ENCODE results near the gene AKAP7. TPM values are rescaled to one million over a fixed set of nuclear protein-coding genes. Genes with fewer than 3 reads are reported as not detected.
"Not testable (repeated sequence)": the region's sequence is repeated elsewhere in the genome, so short reads cannot be mapped to it uniquely, and the experiment has no call there.

AKAP7 gene
- polyA plus RNA-seq, 6 donors from 2014 or later, result 6.9 to 33.8 (median 10.5) TPM

DNA sequence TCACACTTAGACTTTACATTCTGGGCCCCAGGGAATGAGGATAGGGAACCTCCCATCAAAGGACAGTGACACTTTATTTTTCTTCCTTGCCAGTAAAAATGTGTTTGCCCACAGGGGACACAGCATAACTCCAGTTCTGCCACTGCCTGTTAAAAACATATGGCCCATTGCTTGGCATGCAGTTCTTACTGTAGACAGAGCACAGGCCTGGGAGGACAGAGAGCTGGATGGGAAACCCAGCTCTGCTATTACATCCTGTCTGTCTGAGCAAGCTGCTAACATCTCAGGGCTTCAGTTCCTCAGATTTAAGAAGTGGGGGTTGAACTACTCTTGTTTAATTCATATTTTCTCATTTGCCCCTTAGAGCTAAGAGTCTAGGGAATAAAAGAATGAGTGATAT is 120.2 kb downstream of the AKAP7 start:
- H3K4me1 Mint-ChIP-seq, result peaks cover 12 to 26% (median 20%) of the 10 kb centered on the region in 3 donors
- no peak overlapping the region for H3K4me3 Mint-ChIP-seq
- H3K27me3 Mint-ChIP-seq, result no peaks in the 10 kb centered on the region
- peaks cover 0 to 14% (median 2%) of the 10 kb centered on the region in 7 donors for H3K9me3 Mint-ChIP-seq
- ATAC-seq (ENCODE audit: low read depth in 2 of 2) (no peak), DNase-seq (no peak)
- H3K36me3 Mint-ChIP-seq, result peaks cover 0 to 26% of the 10 kb centered on the region in 2 donors
- H3K27ac Mint-ChIP-seq, result peak overlapping the region in 2 of 6 donors; percentile 59 to 65

DNA sequence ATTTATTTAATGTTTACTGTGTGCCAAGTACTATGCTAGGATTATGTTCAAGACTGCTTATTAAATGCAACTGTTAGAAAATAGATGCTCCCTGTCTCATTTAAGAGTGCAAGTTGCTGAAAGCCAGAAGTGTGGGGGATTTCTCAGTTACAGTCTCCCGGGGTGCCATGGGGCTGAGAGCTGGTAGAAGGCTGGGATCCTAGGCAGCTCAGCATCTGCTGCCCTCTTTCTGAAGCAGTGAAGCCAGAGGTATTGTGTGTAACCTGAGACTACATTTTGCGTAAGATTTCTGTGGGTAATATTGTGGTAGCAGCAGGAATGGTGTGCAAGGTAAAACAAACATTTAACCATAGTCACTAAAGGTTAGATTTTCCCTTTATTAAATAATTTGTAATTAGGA is 120.6 kb downstream of the AKAP7 start:
- Mint-ChIP-seq H3K27me3 (no peaks in the 10 kb centered on the region), H3K36me3 (peaks cover 0 to 26% of the 10 kb centered on the region in 2 donors), H3K4me3 (no peak overlapping the region), H3K9me3 (peaks cover 0 to 18% (median 3%) of the 10 kb centered on the region in 7 donors), H3K27ac (peak overlapping the region in 1 of 6 donors; percentile 40), H3K4me1 (peaks cover 7 to 22% (median 15%) of the 10 kb centered on the region in 3 donors)
- ATAC-seq (ENCODE audit: low read depth in 2 of 2) (no peak), DNase-seq (no peak)

DNA sequence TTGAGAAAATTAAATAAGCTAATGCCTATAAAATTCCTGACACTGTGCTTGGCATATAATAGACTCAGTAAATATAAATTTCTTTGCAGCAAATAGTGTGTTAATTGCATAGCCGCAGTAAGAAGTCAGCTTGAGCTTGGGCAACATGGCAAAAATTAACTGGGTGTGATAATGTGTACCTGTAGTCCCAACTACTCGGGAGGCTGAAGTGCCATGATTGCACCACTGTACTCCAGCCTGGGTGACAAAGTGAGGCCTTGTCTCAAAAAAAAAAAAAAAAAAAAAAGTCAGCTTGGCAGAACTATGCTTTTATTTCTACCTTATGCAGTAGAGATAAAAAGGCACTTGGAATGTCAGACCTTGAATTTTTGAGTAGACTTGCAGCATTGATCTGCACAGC is 121.8 kb downstream of the AKAP7 start:
- Mint-ChIP-seq H3K27me3 (no peaks in the 10 kb centered on the region), H3K9me3 (peaks cover 0 to 18% (median 6%) of the 10 kb centered on the region in 7 donors), H3K36me3 (peaks cover 5 to 29% of the 10 kb centered on the region in 2 donors), H3K4me3 (no peak overlapping the region), H3K4me1 (peaks cover under 1 to 15% (median 11%) of the 10 kb centered on the region in 3 donors), H3K27ac (peak overlapping the region in 1 of 6 donors; percentile 11)
- ATAC-seq (ENCODE audit: low read depth in 2 of 2) (no peak), DNase-seq (no peak)

DNA sequence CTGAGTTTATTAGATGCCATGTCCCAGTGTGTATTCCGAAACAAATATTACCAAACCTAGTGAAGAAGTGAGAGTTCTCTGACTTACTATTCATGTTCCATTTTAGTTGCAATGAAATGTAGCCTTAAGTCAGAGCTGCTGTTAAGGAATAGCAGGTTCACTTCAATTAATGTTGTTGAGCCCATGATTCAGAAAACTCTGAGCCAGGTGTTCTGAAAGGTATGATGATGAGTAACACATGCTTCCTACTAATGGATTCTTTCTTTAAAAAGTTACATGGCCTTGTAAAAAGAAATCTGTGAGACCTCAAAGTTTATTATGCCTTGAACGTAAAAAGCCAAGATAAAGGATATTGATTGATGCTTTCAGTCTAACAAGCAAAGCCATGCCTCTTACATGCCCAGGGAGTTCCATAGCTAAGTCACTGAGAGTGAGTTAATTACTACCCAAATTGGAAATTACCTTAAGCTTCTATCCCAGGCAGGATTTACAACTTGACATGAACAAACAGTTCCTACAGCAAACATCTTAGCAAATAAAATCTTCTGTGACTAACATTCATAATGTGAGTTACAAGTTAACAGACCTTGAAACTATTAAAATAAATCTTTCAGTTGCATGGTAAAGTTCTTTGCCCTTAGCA is 122.9 kb downstream of the AKAP7 start:
- ATAC-seq (ENCODE audit: low read depth in 2 of 2) (no peak), DNase-seq (no peak)
- no peaks in the 10 kb centered on the region for H3K27me3 Mint-ChIP-seq
- peaks cover 0 to 20% (median 4%) of the 10 kb centered on the region in 3 donors for H3K4me1 Mint-ChIP-seq
- H3K27ac Mint-ChIP-seq, result no peak overlapping the region
- H3K36me3 Mint-ChIP-seq, result peaks cover 5 to 21% of the 10 kb centered on the region in 2 donors
- H3K9me3 Mint-ChIP-seq, result peaks cover 0 to 18% (median 6%) of the 10 kb centered on the region in 7 donors
- H3K4me3 Mint-ChIP-seq, result no peak overlapping the region

DNA sequence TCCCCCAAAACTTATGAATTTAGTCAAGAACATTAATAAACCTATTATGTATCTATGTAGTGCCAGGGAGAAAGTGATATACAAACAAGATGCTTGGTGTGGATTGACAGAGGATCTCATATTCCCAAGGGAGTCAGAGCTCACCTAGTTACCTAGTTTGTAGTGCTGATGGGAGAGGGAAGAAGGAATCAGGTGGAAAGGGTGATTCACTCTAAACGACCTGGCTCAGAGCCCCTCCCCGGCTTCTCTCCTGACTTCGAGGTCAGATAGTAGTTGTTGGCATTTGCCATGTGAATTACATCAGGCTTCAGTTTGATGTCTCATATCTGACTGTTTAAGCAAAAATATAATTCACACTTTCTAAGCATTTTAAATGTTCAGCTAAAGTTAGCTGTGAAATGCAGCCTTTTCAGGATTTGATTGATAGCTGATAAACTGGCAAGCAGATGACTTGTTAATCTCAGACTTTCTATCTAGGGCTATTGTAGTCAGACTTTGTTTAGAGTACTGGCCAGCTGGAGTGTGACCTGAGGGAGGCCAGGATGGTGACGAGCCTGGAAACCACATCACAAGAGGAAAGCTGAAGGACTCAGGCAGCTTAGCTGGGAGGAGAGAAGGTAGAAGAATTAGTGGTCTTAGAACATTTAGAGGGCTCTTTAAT is 123.7 kb downstream of the AKAP7 start:
- Mint-ChIP-seq H3K36me3 (peaks cover 5 to 27% of the 10 kb centered on the region in 2 donors), H3K4me3 (no peak overlapping the region), H3K27ac (peak overlapping the region in 2 of 6 donors; percentile 87 to 96), H3K4me1 (peaks cover 0 to 28% (median 4%) of the 10 kb centered on the region in 3 donors), H3K9me3 (peaks cover 0 to 18% (median 6%) of the 10 kb centered on the region in 7 donors), H3K27me3 (no peaks in the 10 kb centered on the region)
- DNase-seq (no peak), ATAC-seq (ENCODE audit: low read depth in 2 of 2) (no peak)

DNA sequence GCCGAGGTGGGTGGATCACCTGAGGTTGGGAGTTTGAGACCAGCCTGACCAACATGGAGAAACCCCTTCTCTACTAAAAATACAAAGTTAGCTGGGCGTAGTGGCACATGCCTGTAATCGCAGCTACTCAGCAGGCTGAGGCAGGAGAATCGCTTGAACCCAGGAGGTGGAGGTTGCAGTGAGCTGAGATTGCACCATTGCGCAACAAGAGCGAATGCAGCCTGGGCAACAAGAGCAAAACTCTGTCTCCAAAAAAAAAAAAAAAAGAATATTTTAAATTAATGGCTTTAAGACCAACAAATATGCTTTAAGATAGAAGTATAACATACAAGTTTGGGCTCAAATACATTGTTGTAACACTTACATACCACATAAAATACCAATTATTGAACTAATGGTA is 125.7 kb downstream of the AKAP7 start:
- Mint-ChIP-seq H3K36me3 (peaks cover 13 to 27% of the 10 kb centered on the region in 2 donors), H3K9me3 (peaks cover 0 to 18% (median 8%) of the 10 kb centered on the region in 7 donors), H3K4me1 (peaks cover 0 to 30% (median 0%) of the 10 kb centered on the region in 3 donors)

DNA sequence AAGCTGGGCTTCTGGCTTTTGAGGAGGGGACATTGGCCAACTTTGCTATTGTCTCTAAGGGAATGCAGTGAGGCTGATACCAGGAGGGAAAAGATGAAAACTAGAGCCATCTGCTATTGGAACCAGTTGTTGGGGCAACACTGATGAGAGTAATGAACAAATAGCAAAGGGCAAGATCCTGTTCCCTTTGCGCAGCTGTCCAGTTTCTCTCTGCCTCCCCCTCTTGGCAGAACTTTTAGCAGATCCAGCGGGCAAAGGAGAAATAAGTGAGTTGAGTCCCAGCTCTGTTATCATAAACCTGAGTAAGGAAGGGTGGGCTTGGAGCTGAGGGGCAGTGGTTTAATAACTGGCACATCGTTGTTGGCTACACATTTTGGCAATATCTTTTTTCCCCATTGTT is 126.8 kb downstream of the AKAP7 start:
- no peak overlapping the region for H3K4me3 Mint-ChIP-seq
- peaks cover 0 to 29% (median 0%) of the 10 kb centered on the region in 3 donors for H3K4me1 Mint-ChIP-seq
- ATAC-seq (ENCODE audit: low read depth in 2 of 2) (no peak), DNase-seq (no peak)
- peaks cover 0 to 18% (median 8%) of the 10 kb centered on the region in 7 donors for H3K9me3 Mint-ChIP-seq
- no peak overlapping the region for H3K27ac Mint-ChIP-seq
- no peaks in the 10 kb centered on the region for H3K27me3 Mint-ChIP-seq
- H3K36me3 Mint-ChIP-seq, result peaks cover 16 to 27% of the 10 kb centered on the region in 2 donors

More for the DNA sequence above, 125.7 kb downstream of the AKAP7 start:
- not testable (repeated sequence) for H3K27me3 Mint-ChIP-seq; DNase-seq; H3K4me3 Mint-ChIP-seq; H3K27ac Mint-ChIP-seq; ATAC-seq (ENCODE audit: low read depth in 2 of 2)

DNA sequence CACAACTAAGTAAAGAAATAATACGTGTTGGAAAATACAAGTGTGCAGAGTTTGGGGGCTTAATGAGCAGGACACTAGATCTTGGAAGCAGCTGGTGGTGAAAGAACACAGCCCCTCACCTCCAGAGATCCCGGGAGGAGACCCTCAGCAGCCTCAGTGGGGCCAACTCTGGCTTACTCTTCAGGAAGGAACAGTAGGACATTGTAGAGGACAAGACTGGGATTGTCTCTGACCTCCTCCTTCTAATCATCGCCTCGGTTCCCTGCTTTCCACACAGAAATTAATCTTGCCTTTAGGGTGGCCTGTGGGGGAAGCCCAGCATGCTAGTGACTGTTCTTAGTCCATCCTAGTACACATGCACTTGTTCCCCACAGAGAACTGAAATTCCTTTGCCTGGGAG is 130.7 kb downstream of the AKAP7 start:
- Mint-ChIP-seq H3K36me3 (peaks cover 13 to 30% of the 10 kb centered on the region in 2 donors), H3K27me3 (no peaks in the 10 kb centered on the region), H3K27ac (peak overlapping the region in 3 of 6 donors; percentile 6 to 86 (median 65)), H3K4me1 (peaks cover 0 to 22% (median 4%) of the 10 kb centered on the region in 3 donors), H3K4me3 (no peak overlapping the region), H3K9me3 (peaks cover 0 to 13% (median 8%) of the 10 kb centered on the region in 7 donors)
- no peak for ATAC-seq (ENCODE audit: low read depth in 2 of 2)
- no peak for DNase-seq

DNA sequence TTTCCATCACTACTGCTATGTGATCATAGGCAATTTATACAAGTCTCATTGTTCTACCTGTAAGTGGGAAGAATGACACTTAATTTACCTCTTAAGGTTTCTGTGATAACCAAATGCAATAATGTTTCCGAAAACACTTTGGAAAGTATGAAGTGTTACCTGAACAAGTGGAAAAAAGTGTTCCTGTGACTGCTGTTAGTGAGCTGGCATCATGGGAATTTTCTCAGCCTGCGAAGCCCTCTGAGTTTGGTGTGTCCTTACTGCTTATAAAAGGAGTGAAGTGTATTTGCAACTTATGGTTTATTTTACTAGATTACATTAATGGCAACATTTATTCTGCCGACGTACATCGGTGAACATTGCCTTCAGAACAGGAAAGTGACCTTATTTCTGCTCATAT is 133.0 kb downstream of the AKAP7 start:
- DNase-seq (no peak), ATAC-seq (ENCODE audit: low read depth in 2 of 2) (no peak)
- H3K9me3 Mint-ChIP-seq, result peaks cover 0 to 15% (median 8%) of the 10 kb centered on the region in 7 donors
- no peak overlapping the region for H3K4me3 Mint-ChIP-seq
- peaks cover 4 to 28% of the 10 kb centered on the region in 2 donors for H3K36me3 Mint-ChIP-seq
- peaks cover 0 to 15% (median 4%) of the 10 kb centered on the region in 3 donors for H3K4me1 Mint-ChIP-seq
- H3K27me3 Mint-ChIP-seq, result no peaks in the 10 kb centered on the region
- H3K27ac Mint-ChIP-seq, result no peak overlapping the region

DNA sequence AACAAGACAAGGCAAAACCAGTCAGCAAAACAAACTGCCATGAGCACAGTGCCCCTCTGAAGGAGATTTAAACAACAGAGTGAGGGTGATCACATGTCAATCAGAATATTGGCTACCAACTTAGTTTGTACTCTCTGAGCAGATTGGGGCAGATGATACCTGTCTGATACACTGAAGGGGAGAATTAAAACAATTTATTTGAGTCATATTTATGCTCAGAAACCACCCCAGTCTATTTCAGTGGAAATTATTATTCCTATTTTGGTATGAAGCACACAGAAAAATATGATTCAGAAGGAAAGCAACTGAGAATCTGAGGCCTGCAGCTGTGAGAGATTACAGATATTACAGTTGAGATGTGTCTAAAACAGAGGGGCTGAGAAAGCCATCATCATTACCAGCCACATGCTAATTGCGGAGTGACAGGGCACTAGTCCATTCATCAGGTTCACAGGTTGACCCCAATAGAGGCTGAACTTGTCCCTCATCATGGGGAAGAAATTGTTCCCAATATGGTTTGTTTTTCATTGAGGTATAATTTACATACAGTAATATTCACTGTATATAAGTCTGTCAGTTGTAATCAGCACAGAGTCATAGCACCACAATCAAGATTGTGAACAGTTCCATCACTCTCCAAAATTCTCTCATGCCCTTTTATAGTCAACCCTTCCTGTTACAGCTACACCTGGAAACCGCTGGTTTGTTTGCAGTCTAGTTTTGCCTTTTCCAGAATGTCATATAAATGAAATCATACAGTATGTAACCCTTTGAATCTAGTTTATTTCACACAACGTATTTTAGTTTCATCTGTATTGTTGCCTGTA is 134.5 kb downstream of the AKAP7 start:
- H3K9me3 Mint-ChIP-seq, result peaks cover 0 to 15% (median 8%) of the 10 kb centered on the region in 7 donors
- DNase-seq (no peak), ATAC-seq (ENCODE audit: low read depth in 2 of 2) (no peak)
- no peak overlapping the region for H3K27ac Mint-ChIP-seq
- no peaks in the 10 kb centered on the region for H3K27me3 Mint-ChIP-seq
- peaks cover 8 to 32% of the 10 kb centered on the region in 2 donors for H3K36me3 Mint-ChIP-seq
- peaks cover 0 to 10% (median under 1%) of the 10 kb centered on the region in 3 donors for H3K4me1 Mint-ChIP-seq
- H3K4me3 Mint-ChIP-seq, result no peak overlapping the region

DNA sequence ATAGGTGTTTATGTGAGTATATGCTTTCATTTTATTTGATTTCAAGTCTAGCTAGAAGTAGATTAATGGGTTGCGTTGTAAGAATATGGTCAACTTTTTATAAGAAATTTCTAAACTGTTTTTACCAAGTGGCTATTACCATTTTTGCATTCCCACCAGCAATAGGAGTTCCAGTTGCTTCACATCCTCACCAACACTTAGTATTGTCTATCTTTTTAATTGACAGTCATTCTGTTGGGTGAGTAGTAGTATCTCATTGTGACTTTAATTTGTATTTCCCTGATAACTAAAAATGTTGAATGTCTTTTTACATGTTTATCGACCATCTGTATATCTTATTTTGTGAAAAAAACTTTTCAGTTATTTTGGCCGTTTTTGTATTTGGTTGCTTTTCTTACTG is 135.3 kb downstream of the AKAP7 start:
- peaks cover 0 to 15% (median 8%) of the 10 kb centered on the region in 7 donors for H3K9me3 Mint-ChIP-seq
- ATAC-seq (ENCODE audit: low read depth in 2 of 2) (no peak), DNase-seq (no peak)
- H3K4me3 Mint-ChIP-seq, result no peak overlapping the region
- H3K4me1 Mint-ChIP-seq, result peaks cover 0 to 10% (median 0%) of the 10 kb centered on the region in 3 donors
- peaks cover 8 to 34% of the 10 kb centered on the region in 2 donors for H3K36me3 Mint-ChIP-seq
- H3K27me3 Mint-ChIP-seq, result no peaks in the 10 kb centered on the region
- no peak overlapping the region for H3K27ac Mint-ChIP-seq

DNA sequence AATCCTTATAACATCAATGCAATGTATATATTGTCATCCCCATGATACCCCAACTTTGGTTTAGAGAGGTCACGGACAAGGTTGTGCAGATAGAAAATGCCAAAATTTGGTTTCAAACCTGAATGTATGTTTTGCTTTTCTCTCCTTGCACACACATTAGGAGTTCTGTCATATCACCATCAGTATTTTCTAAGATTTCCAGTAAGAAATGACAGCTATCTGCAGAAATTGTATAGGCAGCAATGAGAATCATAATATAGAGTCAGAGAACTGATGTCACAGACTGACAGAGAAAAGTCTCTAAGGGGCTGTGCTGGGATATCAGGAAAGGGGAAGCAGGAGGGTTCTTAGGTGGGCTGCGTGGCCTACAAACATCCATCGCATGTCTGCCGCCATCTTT is 140.0 kb downstream of the AKAP7 start:
- Mint-ChIP-seq H3K27ac (peak overlapping the region in 1 of 6 donors; percentile 20), H3K9me3 (peaks cover 3 to 16% (median 6%) of the 10 kb centered on the region in 7 donors), H3K36me3 (peaks cover 19 to 28% of the 10 kb centered on the region in 2 donors), H3K4me1 (peaks cover 8 to 12% (median 10%) of the 10 kb centered on the region in 3 donors), H3K4me3 (peak overlapping the region in 1 of 8 donors; percentile 7), H3K27me3 (no peaks in the 10 kb centered on the region)
- no peak for DNase-seq
- ATAC-seq (ENCODE audit: low read depth in 2 of 2), result no peak

DNA sequence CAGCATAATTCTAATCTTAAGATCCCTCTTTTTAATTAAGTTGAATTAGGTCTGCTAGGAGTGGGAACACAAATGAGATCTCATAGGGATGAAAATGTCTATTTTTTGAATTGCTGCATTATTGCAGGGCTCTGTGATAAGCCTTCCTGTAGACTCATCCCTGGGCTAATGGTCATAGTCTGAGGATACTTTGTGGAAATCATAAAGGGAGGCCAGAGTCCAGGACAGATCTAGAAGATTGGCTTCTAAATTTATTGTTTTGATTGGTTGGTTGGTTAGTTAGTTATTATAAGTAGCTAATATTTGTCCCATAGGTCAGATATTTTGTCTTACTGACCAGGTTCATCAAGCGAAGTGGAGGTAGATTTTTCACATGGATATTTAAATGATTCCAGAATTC is 142.3 kb downstream of the AKAP7 start:
- H3K9me3 Mint-ChIP-seq, result peaks cover 0 to 9% (median 6%) of the 10 kb centered on the region in 7 donors
- H3K27ac Mint-ChIP-seq, result no peak overlapping the region
- H3K36me3 Mint-ChIP-seq, result peaks cover 19 to 21% of the 10 kb centered on the region in 2 donors
- H3K4me1 Mint-ChIP-seq, result peaks cover 24 to 29% (median 28%) of the 10 kb centered on the region in 3 donors
- no peaks in the 10 kb centered on the region for H3K27me3 Mint-ChIP-seq
- DNase-seq, result no peak
- H3K4me3 Mint-ChIP-seq, result no peak overlapping the region
- no peak for ATAC-seq (ENCODE audit: low read depth in 2 of 2)
